Mesothelial cell of epicardium (in vitro differentiated cells): Measurements from ENCODE around the gene NR2E3. TPM values are rescaled to one million over a fixed set of nuclear protein-coding genes. Genes with fewer than 3 reads are reported as not detected.

ENCODE experiments used
- DNase-seq, 2 experiments: peaks; one replicate each; pipeline ENCODE4 v3.0.0; 2021; ENCODE audit warnings: low spot score in 2 of 2; ENCODE audit not compliant: unreplicated experiment in 2 of 2
- H3K27ac Mint-ChIP-seq: 2 replicates; pipeline ENCODE4 v1.8.0; 2021; ENCODE audit warnings: mixed read lengths
- H3K27me3 Mint-ChIP-seq: 2 replicates; pipeline ENCODE4 v1.8.0; 2021; ENCODE audit warnings: low read depth, mixed read lengths
- H3K36me3 Mint-ChIP-seq: 2 replicates; pipeline ENCODE4 v1.8.0; 2021; ENCODE audit warnings: mixed read lengths
- H3K4me1 Mint-ChIP-seq: 2 replicates; pipeline ENCODE4 v1.8.0; 2021; ENCODE audit warnings: mixed read lengths
- H3K4me3 Mint-ChIP-seq: 2 replicates; pipeline ENCODE4 v1.8.0; 2021; ENCODE audit warnings: mild to moderate bottlenecking, moderate library complexity, mixed read lengths
- H3K9me3 Mint-ChIP-seq: 2 replicates; pipeline ENCODE4 v1.8.0; 2021; ENCODE audit warnings: mixed read lengths
- total RNA-seq: library from RNA; stranded (reverse); gene quantifications from 3 replicates; pipeline ENCODE4 v1.2.1, GENCODE V29; 2021
- TF ChIP-seq, protein P1 (sequence below): fragments of 200-600 bp; sonication (generic); IDR thresholded peaks from one replicate; pipeline ENCODE4 v1.5.0; 2021; ENCODE audit warnings: antibody characterized with exemption; ENCODE audit not compliant: unreplicated experiment

NR2E3 gene
- total RNA-seq, 1 donor from 2014 or later = 1.1 TPM

DNA sequence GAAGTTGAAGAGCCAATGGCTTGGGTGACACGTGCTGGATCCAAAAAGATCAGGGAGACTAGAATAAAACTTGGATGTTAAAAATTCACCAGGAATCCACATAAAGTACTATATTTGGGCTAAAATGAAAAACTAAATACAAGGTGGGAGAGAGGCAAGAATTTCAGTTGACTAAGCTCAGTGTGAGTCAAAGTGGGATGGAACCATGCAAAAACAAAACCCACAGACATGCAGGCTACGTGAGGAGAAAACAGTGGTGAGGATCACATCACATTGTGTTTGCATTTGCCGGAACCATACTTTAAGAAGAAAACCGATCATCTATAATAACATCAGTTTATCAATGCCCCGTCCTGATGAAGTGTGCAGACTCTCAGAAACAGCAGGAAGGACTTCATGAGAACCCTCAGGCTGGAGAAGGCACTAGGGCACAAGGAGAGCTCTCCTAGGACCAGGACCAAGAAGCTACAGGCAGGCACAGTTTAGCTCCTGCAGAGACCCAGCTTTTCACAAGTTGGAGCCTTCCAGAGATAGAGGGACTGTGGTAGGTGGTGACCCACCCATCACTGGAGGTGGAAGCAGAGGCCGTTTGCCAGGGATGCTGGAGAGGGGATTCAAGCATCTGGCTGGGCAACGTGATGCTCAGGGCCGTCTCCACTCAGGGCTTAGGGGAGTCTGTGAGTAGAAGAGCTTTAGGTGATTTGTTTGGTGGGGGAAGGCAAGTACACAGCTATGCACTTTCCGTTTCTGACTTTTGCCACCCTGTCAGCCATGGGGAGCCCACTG, 29.0 kb upstream of the NR2E3 start:
- no peak for DNase-seq
- H3K27me3 Mint-ChIP-seq = no peaks in the 10 kb centered on the region
- H3K4me1 Mint-ChIP-seq = peaks cover 18% of the 10 kb centered on the region
- H3K27ac Mint-ChIP-seq = peak overlapping the region; percentile 30
- TF ChIP-seq, protein P1, sequence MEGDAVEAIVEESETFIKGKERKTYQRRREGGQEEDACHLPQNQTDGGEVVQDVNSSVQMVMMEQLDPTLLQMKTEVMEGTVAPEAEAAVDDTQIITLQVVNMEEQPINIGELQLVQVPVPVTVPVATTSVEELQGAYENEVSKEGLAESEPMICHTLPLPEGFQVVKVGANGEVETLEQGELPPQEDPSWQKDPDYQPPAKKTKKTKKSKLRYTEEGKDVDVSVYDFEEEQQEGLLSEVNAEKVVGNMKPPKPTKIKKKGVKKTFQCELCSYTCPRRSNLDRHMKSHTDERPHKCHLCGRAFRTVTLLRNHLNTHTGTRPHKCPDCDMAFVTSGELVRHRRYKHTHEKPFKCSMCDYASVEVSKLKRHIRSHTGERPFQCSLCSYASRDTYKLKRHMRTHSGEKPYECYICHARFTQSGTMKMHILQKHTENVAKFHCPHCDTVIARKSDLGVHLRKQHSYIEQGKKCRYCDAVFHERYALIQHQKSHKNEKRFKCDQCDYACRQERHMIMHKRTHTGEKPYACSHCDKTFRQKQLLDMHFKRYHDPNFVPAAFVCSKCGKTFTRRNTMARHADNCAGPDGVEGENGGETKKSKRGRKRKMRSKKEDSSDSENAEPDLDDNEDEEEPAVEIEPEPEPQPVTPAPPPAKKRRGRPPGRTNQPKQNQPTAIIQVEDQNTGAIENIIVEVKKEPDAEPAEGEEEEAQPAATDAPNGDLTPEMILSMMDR = no peak
- no peak overlapping the region for H3K4me3 Mint-ChIP-seq
- H3K9me3 Mint-ChIP-seq = no peaks in the 10 kb centered on the region
- peaks cover 4% of the 10 kb centered on the region for H3K36me3 Mint-ChIP-seq

DNA sequence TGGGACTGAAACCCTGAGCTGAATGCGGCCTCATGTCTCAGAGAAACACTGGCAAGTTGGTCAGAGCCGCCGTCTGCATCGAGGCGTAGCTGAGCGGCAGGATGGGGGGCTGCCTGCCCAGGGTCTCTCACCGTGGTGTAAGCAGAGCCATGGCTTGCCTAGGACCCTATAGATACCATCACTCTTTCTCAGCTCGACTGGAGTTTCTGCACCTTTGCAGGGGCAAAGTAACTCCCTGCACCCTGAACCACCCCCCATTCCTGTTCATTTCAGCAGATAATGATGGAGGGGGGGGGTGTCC, 28.4 kb upstream of the NR2E3 start:
- TF ChIP-seq, protein P1 = no peak
- DNase-seq = no peak
- Mint-ChIP-seq H3K36me3 (peaks cover 4% of the 10 kb centered on the region), H3K27ac (no peak overlapping the region), H3K9me3 (no peaks in the 10 kb centered on the region), H3K4me3 (no peak overlapping the region), H3K4me1 (peaks cover 18% of the 10 kb centered on the region), H3K27me3 (no peaks in the 10 kb centered on the region)

DNA sequence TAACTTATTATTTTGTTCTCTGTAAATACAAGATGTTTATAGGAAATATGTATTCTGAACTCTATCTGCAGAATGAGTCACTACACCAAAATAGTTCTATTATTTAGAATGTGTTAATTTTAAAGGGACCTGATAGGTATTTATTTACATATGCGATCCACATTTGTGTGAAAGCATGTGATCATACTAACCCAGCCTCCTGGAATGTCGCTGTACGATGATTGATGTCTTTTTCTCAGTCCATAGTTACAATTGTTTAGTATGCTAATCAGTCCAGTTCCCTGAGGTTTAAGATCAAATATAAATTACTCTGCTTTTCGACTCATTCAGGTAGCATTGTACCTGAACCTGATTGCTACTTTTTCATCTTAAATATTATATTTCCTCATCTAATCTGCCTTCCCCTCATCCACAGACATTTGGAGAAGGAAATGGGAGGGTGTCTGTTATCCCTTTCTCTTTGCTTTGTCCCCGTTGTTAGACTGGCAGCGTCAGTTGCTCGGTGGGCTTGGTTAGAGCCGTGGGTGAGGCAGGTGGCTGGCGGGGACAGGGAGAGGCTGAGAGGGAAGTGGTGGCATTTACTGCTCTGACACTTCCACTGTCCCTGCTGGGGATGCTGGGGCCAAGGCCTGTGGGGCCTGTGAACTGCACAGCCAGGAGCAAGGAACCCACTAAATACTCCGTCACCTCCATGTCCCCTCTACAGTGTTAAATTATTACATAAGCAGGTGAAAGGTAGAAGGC, 27.8 kb upstream of the NR2E3 start:
- H3K36me3 Mint-ChIP-seq = peaks cover 4% of the 10 kb centered on the region
- no peak overlapping the region for H3K27ac Mint-ChIP-seq
- peaks cover 18% of the 10 kb centered on the region for H3K4me1 Mint-ChIP-seq
- DNase-seq = no peak
- no peaks in the 10 kb centered on the region for H3K9me3 Mint-ChIP-seq
- H3K27me3 Mint-ChIP-seq = no peaks in the 10 kb centered on the region
- H3K4me3 Mint-ChIP-seq = no peak overlapping the region
- TF ChIP-seq, protein P1 = no peak

DNA sequence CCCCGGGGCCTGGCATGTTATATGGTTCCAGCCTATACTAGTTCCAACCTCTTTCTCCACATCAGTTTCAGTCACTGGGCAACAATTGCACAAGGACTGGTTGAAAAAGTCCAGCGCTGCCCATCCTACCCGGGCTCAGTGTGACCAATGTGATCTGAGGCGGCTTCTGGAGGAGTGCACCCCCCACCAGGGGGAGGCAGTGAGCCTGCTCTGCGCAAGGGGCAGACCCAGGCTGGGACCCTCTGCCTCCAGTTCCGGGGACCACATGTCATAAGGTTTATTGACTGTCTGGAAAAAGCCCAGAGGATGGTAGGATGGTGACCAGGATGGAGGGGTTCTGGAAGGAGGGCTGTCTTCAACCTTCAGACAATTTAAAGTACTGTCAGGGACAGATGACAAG, 25.6 kb upstream of the NR2E3 start:
- H3K9me3 Mint-ChIP-seq = no peaks in the 10 kb centered on the region
- TF ChIP-seq, protein P1 = no peak
- no peak for DNase-seq

DNA sequence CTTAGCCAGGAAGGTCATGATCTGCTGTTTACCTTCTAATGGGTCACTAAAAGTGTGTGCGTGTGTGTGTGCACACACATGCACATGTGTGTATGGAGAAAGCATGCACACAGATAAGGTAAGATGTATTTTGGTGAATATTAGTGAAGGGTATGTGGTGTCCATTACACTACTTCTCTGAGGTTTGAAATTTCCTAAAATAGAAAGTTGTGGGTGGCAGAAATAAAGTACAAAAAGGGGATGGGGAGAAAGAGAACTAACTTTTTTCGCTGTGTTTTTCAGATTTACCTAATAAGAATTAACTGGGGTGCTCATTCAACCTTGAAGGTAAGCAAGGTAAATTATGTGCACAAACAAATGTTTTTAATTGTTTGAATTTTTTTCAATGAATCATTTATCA, 24.4 kb upstream of the NR2E3 start:
- no peaks in the 10 kb centered on the region for H3K36me3 Mint-ChIP-seq
- no peak for DNase-seq
- TF ChIP-seq, protein P1 = no peak
- no peak overlapping the region for H3K27ac Mint-ChIP-seq
- no peaks in the 10 kb centered on the region for H3K9me3 Mint-ChIP-seq
- no peak overlapping the region for H3K4me3 Mint-ChIP-seq
- no peaks in the 10 kb centered on the region for H3K27me3 Mint-ChIP-seq
- H3K4me1 Mint-ChIP-seq = peaks cover 19% of the 10 kb centered on the region

More for the DNA sequence above, 25.6 kb upstream of the NR2E3 start:
- Mint-ChIP-seq H3K36me3 (no peaks in the 10 kb centered on the region), H3K4me3 (no peak overlapping the region), H3K27ac (no peak overlapping the region), H3K4me1 (peaks cover 18% of the 10 kb centered on the region), H3K27me3 (no peaks in the 10 kb centered on the region)
